Measurements from ENCODE around the gene CAPN15. TPM values are rescaled to one million over a fixed set of nuclear protein-coding genes. Genes with fewer than 3 reads are reported as not detected.

CAPN15 gene
- total RNA-seq, 1 experiment from 2014 or later = 76.4 TPM

GRCh38 chr16:561957-562938 lies 34.7 kb downstream of the CAPN15 start:
- Histone ChIP-seq H2BK5ac (ENCODE audit: insufficient read length, low read length) (no peak overlapping the region), H2BK120ac (ENCODE audit: low read depth, low read length, poor library complexity, severe bottlenecking) (no peak overlapping the region), H3K18ac (ENCODE audit: insufficient read length, low read depth, low read length) (no peak overlapping the region), H4K5ac (ENCODE audit: insufficient read length, low read depth, low read length) (no peak overlapping the region), H3K9ac (ENCODE audit: extremely low read depth, insufficient read length, low read length) (no peak overlapping the region), H2AFZ (ENCODE audit: low read length) (no peak overlapping the region), H3K4me2 (ENCODE audit: insufficient read depth, insufficient read length, low read length) (no peak overlapping the region), H3K56ac (ENCODE audit: insufficient read length, low read depth, low read length) (no peak overlapping the region), H3K23ac (ENCODE audit: insufficient read length, low read depth, low read length) (no peak overlapping the region), H3K14ac (ENCODE audit: insufficient read depth, low read length) (no peak overlapping the region; the same call in 1 of the 2 replicates), H4K8ac (replicated peaks; ENCODE audit: insufficient read length, low read depth, low read length) (no peak overlapping the region), H4K20me1 (ENCODE audit: control insufficient read depth, insufficient read depth, insufficient read length) (peaks cover 3% of the 10 kb centered on the region), H3K27ac (ENCODE audit: insufficient read length, low read depth, low read length) (no peak overlapping the region), H2AK5ac (ENCODE audit: insufficient read length, low read length) (no peak overlapping the region), H4K91ac (ENCODE audit: insufficient read length, low read depth, low read length) (no peak overlapping the region), H2BK12ac (ENCODE audit: insufficient read length, low read depth, low read length) (no peak overlapping the region), H3K79me1 (ENCODE audit: insufficient read depth, low read depth, low read length, poor library complexity, severe bottlenecking) (no peaks in the 10 kb centered on the region), H3K9me3 (ENCODE audit: control insufficient read depth, low read depth, low read length) (no peaks in the 10 kb centered on the region), H3K4me1 (ENCODE audit: insufficient read depth, low read length) (no peaks in the 10 kb centered on the region), H2BK20ac (ENCODE audit: low read depth, low read length, poor library complexity, severe bottlenecking) (no peak overlapping the region), H3K27me3 (ENCODE audit: insufficient read depth, low read length) (peaks cover 2% of the 10 kb centered on the region; the same call in 1 of the 2 replicates), H3K4ac (ENCODE audit: low read depth, low read length) (no peak overlapping the region), H3T11ph (ENCODE audit: low read length) (no peak overlapping the region), H3K23me2 (ENCODE audit: insufficient read length, low read depth, low read length, poor library complexity, severe bottlenecking) (no peaks in the 10 kb centered on the region), H2BK15ac (ENCODE audit: low read depth, low read length) (no peak overlapping the region), H3K79me2 (ENCODE audit: insufficient read depth, low read length) (no peaks in the 10 kb centered on the region)
- Mint-ChIP-seq H3K4me1 (peaks cover 4 to 15% of the 10 kb centered on the region in 2 experiments), H3K4me3 (no peak overlapping the region; a peak in 1 of 5 replicates), H3K9me3 (no peaks in the 10 kb centered on the region; a peak in 1 of 5 replicates), H3K27me3 (ENCODE audit: low read depth) (peaks cover 42% of the 10 kb centered on the region), H3K27ac (peak overlapping the region in 1 of 3 experiments; percentile 7; a peak in 1 of 7 replicates), H3K36me3 (ENCODE audit: insufficient read depth in 1 of 3, low read depth in 3 of 3) (no peaks in the 10 kb centered on the region; a peak in 1 of 7 replicates)
- no peak for TF ChIP-seq CTCF (conservative IDR thresholded peaks at IDR 0.05)
- no peak for DNase-seq
- WGBS (ENCODE audit: extremely low coverage, insufficient read length, low lambda C conversion rate) = no CpG with 5 or more reads among the region's 43 CpGs

Measured in H9 (cell line).